T-helper 9 cell (primary cell): ENCODE results near the gene ZGLP1.
A peak's percentile ranks its signal among the peaks of the same experiment; 100 is the strongest.

Source experiments
- DNase-seq: peaks from one replicate; pipeline ENCODE4 v3.0.0-alpha.2; 2020

The ZGLP1 gene

GRCh38 chr19:10325732-10326131 is 16.1 kb upstream of the ZGLP1 start:
- DNase-seq, result no peak

GRCh38 chr19:10321874-10322835 is 12.5 kb upstream of the ZGLP1 start:
- no peak for DNase-seq

GRCh38 chr19:10321417-10321797 is 11.8 kb upstream of the ZGLP1 start:
- no peak for DNase-seq

- no peak for DNase-seq
Measured at GRCh38 chr19:10320602-10321416, 11.2 kb upstream of the ZGLP1 start.

- no peak for DNase-seq
Measured at GRCh38 chr19:10318807-10319682, 9.4 kb upstream of the ZGLP1 start.

- DNase-seq, result no peak
Measured at GRCh38 chr19:10317857-10318462, 8.3 kb upstream of the ZGLP1 start.

GRCh38 chr19:10317045-10317856 is 7.6 kb upstream of the ZGLP1 start:
- DNase-seq, result no peak

GRCh38 chr19:10316229-10317044 is 6.8 kb upstream of the ZGLP1 start:
- DNase-seq, result no peak

GRCh38 chr19:10315335-10316214 is 6.0 kb upstream of the ZGLP1 start, which contains the start of gene FDX2:
TSS of gene FDX2 (minus strand) at chr19:10316015. CDS start at chr19:10315996, 19 bp downstream.
- peak; percentile 93 for DNase-seq

GRCh38 chr19:10306327-10306726 is 3.3 kb downstream of the ZGLP1 start:
- DNase-seq, result no peak

GRCh38 chr19:10305139-10305806 is 4.3 kb downstream of the ZGLP1 start:
- DNase-seq, result no peak

GRCh38 chr19:10299545-10300458 is 9.8 kb downstream of the ZGLP1 start:
- DNase-seq, result no peak

GRCh38 chr19:10295847-10296591 is 13.6 kb downstream of the ZGLP1 start:
- DNase-seq, result no peak

GRCh38 chr19:10295305-10295846 is 14.2 kb downstream of the ZGLP1 start:
- DNase-seq, result peak; percentile 58

GRCh38 chr19:10294368-10294697 is 15.3 kb downstream of the ZGLP1 start:
- no peak for DNase-seq

GRCh38 chr19:10293637-10294367 is 15.8 kb downstream of the ZGLP1 start:
- DNase-seq, result no peak
